HEK293 (cell line): ENCODE results near the gene RABAC1.

Experiments used
- ZFHX2 ChIP-seq: fragments of 450-650 bp; formaldehyde crosslinking; conservative IDR thresholded peaks from 2 replicates; pipeline ENCODE4 v1.5.1; 2016; ENCODE audit warnings: missing biosample characterization, missing genetic modification characterization
- ZNF138 ChIP-seq: fragments of 450-650 bp; formaldehyde crosslinking; IDR thresholded peaks from 2 replicates; pipeline ENCODE4 v1.5.1; 2016; ENCODE audit warnings: missing biosample characterization, missing genetic modification characterization, borderline replicate concordance
- ZNF302 ChIP-seq: fragments of 450-650 bp; formaldehyde crosslinking; IDR thresholded peaks from 2 replicates; pipeline ENCODE4 v1.5.1; 2016; ENCODE audit warnings: missing biosample characterization, missing genetic modification characterization, low read depth
- ZNF423 ChIP-seq: fragments of 450-650 bp; formaldehyde crosslinking; IDR thresholded peaks from 2 replicates; pipeline ENCODE4 v1.5.1; 2016; ENCODE audit warnings: missing biosample characterization, missing genetic modification characterization
- ZNF514 ChIP-seq: fragments of 450-650 bp; formaldehyde crosslinking; IDR thresholded peaks from 2 replicates; pipeline ENCODE4 v1.5.1; 2016; ENCODE audit warnings: missing biosample characterization, missing genetic modification characterization
- ZNF76 ChIP-seq: fragments of 450-650 bp; formaldehyde crosslinking; IDR thresholded peaks from 2 replicates; pipeline ENCODE4; 2016; ENCODE audit warnings: low read depth, missing biosample characterization, missing genetic modification characterization, borderline replicate concordance
- ZNF768 ChIP-seq: fragments of 450-650 bp; formaldehyde crosslinking; IDR thresholded peaks from 2 replicates; pipeline ENCODE4 v1.5.1; 2018; ENCODE audit warnings: missing biosample characterization, mild to moderate bottlenecking, missing genetic modification characterization
- ZNF776 ChIP-seq: fragments of 450-650 bp; formaldehyde crosslinking; IDR thresholded peaks from 2 replicates; pipeline ENCODE4 v1.5.0; 2017; ENCODE audit warnings: missing biosample characterization, missing genetic modification characterization, borderline replicate concordance
- TF ChIP-seq, protein P1 (sequence below): fragments of 450-650 bp; formaldehyde crosslinking; IDR thresholded peaks from 2 replicates; pipeline ENCODE4 v1.5.1; 2016; ENCODE audit warnings: missing biosample characterization, missing genetic modification characterization
- TF ChIP-seq, protein P2 (sequence below): fragments of 450-650 bp; formaldehyde crosslinking; IDR thresholded peaks from 2 replicates; pipeline ENCODE4 v1.5.1; 2016; ENCODE audit warnings: missing biosample characterization, missing genetic modification characterization
- TF ChIP-seq, protein P3 (sequence below): IDR thresholded peaks from 2 replicates; pipeline ENCODE4 v1.6.1; 2011; ENCODE audit warnings: mild to moderate bottlenecking, low read depth, low read length, borderline replicate concordance
- TF ChIP-seq, protein P4 (sequence below): fragments of 450-650 bp; formaldehyde crosslinking; IDR thresholded peaks from 2 replicates; pipeline ENCODE4 v1.5.1; 2017; ENCODE audit warnings: missing biosample characterization, mild to moderate bottlenecking, missing genetic modification characterization, moderate library complexity
- TF ChIP-seq, protein P5 (sequence below): fragments of 450-650 bp; formaldehyde crosslinking; IDR thresholded peaks from 2 replicates; pipeline ENCODE4 v1.5.1; 2016; ENCODE audit warnings: missing biosample characterization, missing genetic modification characterization

DNA sequence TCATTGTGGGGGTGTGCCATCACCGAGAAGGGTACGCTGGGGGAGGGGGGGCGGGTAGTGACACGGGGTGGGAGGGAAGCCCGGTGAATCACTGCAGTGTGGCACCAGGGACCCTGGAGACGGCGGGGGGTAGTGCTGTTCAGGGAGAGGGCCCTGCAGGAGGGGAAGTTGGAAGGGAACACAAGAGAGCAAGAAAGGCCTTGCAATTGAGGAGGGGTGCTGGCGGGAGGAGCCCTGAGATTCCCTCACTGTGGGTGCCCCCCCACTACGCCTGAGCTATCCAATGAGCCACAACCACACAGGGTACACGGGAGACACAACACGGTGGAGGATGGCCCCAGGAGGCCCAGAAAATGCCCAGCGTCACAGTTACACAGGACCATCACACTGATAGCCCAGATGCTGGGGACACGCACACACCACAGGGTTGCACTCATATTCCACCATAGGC is 35.4 kb upstream of the RABAC1 start:
- TF ChIP-seq, protein P1, sequence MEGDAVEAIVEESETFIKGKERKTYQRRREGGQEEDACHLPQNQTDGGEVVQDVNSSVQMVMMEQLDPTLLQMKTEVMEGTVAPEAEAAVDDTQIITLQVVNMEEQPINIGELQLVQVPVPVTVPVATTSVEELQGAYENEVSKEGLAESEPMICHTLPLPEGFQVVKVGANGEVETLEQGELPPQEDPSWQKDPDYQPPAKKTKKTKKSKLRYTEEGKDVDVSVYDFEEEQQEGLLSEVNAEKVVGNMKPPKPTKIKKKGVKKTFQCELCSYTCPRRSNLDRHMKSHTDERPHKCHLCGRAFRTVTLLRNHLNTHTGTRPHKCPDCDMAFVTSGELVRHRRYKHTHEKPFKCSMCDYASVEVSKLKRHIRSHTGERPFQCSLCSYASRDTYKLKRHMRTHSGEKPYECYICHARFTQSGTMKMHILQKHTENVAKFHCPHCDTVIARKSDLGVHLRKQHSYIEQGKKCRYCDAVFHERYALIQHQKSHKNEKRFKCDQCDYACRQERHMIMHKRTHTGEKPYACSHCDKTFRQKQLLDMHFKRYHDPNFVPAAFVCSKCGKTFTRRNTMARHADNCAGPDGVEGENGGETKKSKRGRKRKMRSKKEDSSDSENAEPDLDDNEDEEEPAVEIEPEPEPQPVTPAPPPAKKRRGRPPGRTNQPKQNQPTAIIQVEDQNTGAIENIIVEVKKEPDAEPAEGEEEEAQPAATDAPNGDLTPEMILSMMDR (tag by site-specific recombination), result no peak
- TF ChIP-seq ZNF768 (tag by site-specific recombination), result no peak
- TF ChIP-seq, protein P2, sequence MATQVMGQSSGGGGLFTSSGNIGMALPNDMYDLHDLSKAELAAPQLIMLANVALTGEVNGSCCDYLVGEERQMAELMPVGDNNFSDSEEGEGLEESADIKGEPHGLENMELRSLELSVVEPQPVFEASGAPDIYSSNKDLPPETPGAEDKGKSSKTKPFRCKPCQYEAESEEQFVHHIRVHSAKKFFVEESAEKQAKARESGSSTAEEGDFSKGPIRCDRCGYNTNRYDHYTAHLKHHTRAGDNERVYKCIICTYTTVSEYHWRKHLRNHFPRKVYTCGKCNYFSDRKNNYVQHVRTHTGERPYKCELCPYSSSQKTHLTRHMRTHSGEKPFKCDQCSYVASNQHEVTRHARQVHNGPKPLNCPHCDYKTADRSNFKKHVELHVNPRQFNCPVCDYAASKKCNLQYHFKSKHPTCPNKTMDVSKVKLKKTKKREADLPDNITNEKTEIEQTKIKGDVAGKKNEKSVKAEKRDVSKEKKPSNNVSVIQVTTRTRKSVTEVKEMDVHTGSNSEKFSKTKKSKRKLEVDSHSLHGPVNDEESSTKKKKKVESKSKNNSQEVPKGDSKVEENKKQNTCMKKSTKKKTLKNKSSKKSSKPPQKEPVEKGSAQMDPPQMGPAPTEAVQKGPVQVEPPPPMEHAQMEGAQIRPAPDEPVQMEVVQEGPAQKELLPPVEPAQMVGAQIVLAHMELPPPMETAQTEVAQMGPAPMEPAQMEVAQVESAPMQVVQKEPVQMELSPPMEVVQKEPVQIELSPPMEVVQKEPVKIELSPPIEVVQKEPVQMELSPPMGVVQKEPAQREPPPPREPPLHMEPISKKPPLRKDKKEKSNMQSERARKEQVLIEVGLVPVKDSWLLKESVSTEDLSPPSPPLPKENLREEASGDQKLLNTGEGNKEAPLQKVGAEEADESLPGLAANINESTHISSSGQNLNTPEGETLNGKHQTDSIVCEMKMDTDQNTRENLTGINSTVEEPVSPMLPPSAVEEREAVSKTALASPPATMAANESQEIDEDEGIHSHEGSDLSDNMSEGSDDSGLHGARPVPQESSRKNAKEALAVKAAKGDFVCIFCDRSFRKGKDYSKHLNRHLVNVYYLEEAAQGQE (tag by site-specific recombination), result no peak
- TF ChIP-seq, protein P3, sequence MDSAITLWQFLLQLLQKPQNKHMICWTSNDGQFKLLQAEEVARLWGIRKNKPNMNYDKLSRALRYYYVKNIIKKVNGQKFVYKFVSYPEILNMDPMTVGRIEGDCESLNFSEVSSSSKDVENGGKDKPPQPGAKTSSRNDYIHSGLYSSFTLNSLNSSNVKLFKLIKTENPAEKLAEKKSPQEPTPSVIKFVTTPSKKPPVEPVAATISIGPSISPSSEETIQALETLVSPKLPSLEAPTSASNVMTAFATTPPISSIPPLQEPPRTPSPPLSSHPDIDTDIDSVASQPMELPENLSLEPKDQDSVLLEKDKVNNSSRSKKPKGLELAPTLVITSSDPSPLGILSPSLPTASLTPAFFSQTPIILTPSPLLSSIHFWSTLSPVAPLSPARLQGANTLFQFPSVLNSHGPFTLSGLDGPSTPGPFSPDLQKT, result no peak
- no peak for TF ChIP-seq ZNF76 (tag by site-specific recombination)
- no peak for TF ChIP-seq ZNF423 (tag by site-specific recombination)
- no peak for TF ChIP-seq ZNF138 (tag by site-specific recombination)
- TF ChIP-seq, protein P4, sequence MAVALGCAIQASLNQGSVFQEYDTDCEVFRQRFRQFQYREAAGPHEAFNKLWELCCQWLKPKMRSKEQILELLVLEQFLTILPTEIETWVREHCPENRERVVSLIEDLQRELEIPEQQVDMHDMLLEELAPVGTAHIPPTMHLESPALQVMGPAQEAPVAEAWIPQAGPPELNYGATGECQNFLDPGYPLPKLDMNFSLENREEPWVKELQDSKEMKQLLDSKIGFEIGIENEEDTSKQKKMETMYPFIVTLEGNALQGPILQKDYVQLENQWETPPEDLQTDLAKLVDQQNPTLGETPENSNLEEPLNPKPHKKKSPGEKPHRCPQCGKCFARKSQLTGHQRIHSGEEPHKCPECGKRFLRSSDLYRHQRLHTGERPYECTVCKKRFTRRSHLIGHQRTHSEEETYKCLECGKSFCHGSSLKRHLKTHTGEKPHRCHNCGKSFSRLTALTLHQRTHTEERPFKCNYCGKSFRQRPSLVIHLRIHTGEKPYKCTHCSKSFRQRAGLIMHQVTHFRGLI (tag by site-specific recombination), result no peak
- TF ChIP-seq, protein P5, sequence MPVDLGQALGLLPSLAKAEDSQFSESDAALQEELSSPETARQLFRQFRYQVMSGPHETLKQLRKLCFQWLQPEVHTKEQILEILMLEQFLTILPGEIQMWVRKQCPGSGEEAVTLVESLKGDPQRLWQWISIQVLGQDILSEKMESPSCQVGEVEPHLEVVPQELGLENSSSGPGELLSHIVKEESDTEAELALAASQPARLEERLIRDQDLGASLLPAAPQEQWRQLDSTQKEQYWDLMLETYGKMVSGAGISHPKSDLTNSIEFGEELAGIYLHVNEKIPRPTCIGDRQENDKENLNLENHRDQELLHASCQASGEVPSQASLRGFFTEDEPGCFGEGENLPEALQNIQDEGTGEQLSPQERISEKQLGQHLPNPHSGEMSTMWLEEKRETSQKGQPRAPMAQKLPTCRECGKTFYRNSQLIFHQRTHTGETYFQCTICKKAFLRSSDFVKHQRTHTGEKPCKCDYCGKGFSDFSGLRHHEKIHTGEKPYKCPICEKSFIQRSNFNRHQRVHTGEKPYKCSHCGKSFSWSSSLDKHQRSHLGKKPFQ (tag by site-specific recombination), result no peak
- no peak for TF ChIP-seq ZNF302
- TF ChIP-seq ZNF776 (tag by site-specific recombination), result no peak
- no peak for TF ChIP-seq ZFHX2 (tag by site-specific recombination)
- no peak for TF ChIP-seq ZNF514 (tag by site-specific recombination)
